Hepatocyte (in vitro differentiated cells): Measurements from ENCODE around the gene TTLL9. TPM values are rescaled to one million over a fixed set of nuclear protein-coding genes. Genes with fewer than 3 reads are reported as not detected.

ENCODE experiments used
- DNase-seq: peaks from one replicate; pipeline ENCODE4 v3.0.0-alpha.2; 2016; ENCODE audit warnings: low spot score
- H2AFZ ChIP-seq: fragments of 200-600 bp; sonication (generic); 2 replicates; pipeline ENCODE4 v1.6.0; 2016; ENCODE audit warnings: antibody characterized with exemption, mild to moderate bottlenecking
- H3K27ac ChIP-seq: fragments of 200-600 bp; sonication (generic); 2 replicates; pipeline ENCODE4 v1.5.1; 2016; ENCODE audit warnings: mild to moderate bottlenecking
- H3K27me3 ChIP-seq: fragments of 200-600 bp; sonication (generic); 2 replicates; pipeline ENCODE4 v1.6.1; 2016
- H3K36me3 ChIP-seq: fragments of 200-600 bp; sonication (generic); replicated peaks from 2 replicates; pipeline ENCODE4 v1.5.1; 2016; ENCODE audit warnings: low read depth; ENCODE audit not compliant: insufficient read depth
- H3K4me1 ChIP-seq: fragments of 200-600 bp; sonication (generic); 2 replicates; pipeline ENCODE4 v1.5.1; 2016; ENCODE audit warnings: mild to moderate bottlenecking, moderate library complexity; ENCODE audit not compliant: insufficient read depth
- H3K4me2 ChIP-seq: fragments of 200-600 bp; sonication (generic); 2 replicates; pipeline ENCODE4 v1.6.0; 2016
- H3K4me3 ChIP-seq: fragments of 200-600 bp; sonication (generic); 2 replicates; pipeline ENCODE4 v1.5.1; 2016; ENCODE audit warnings: mild to moderate bottlenecking
- H3K79me2 ChIP-seq: fragments of 200-600 bp; sonication (generic); 2 replicates; pipeline ENCODE4 v1.6.0; 2017; ENCODE audit warnings: mild to moderate bottlenecking
- H3K9me2 ChIP-seq: fragments of 200-600 bp; sonication (generic); replicated peaks from 2 replicates; pipeline ENCODE4 v1.6.0; 2017; ENCODE audit warnings: mild to moderate bottlenecking; ENCODE audit not compliant: insufficient read depth
- H3K9me3 ChIP-seq: fragments of 200-600 bp; sonication (generic); 2 replicates; pipeline ENCODE4 v1.5.1; 2016; ENCODE audit warnings: low read depth, mild to moderate bottlenecking
- H4K20me1 ChIP-seq: fragments of 200-600 bp; sonication (generic); 2 replicates; pipeline ENCODE4 v1.6.0; 2016; ENCODE audit warnings: mild to moderate bottlenecking; ENCODE audit not compliant: insufficient read depth, poor library complexity, severe bottlenecking
- EZH2 ChIP-seq: fragments of 200-600 bp; sonication (generic); IDR thresholded peaks from 2 replicates; pipeline ENCODE4 v1.6.1; 2016; ENCODE audit warnings: antibody characterized with exemption, mild to moderate bottlenecking, borderline replicate concordance
- EZH2phosphoT487 ChIP-seq: fragments of 200-600 bp; sonication (generic); IDR thresholded peaks from one replicate; pipeline ENCODE4 v1.6.1; 2018; ENCODE audit warnings: antibody characterized with exemption, mild to moderate bottlenecking, low read depth, moderate library complexity; ENCODE audit not compliant: unreplicated experiment, severe bottlenecking
- WGBS: methylation state at CpG from one replicate; pipeline ENCODE4 v1.1.6; 2016; ENCODE audit warnings: low lambda C conversion rate; ENCODE audit errors: missing lambda C conversion rate; 5-methylcytosine and 5-hydroxymethylcytosine counted together
- polyA plus RNA-seq: library from polyadenylated mRNA; unstranded; fragments of >200 nt; fragmentation: Nextera tagmentation; extraction: Ambion mirVana; gene quantifications from 2 replicates; pipeline ENCODE4 v1.2.1, GENCODE V29; 2016
- total RNA-seq: library from RNA; depleted of rRNA; stranded (reverse); fragments of >200 nt; gene quantifications from 2 replicates; pipeline ENCODE4 v1.2.3, GENCODE V29; 2014
- TF ChIP-seq, protein P1 (sequence below): fragments of 200-600 bp; sonication (generic); IDR thresholded peaks from 2 replicates; pipeline ENCODE4 v1.5.1; 2016; ENCODE audit warnings: antibody characterized with exemption, mild to moderate bottlenecking; ENCODE audit not compliant: poor library complexity

The TTLL9 gene
- total and polyA plus RNA-seq, 2 experiments from 2014 or later: 0.18 TPM; not detected in 1

DNA sequence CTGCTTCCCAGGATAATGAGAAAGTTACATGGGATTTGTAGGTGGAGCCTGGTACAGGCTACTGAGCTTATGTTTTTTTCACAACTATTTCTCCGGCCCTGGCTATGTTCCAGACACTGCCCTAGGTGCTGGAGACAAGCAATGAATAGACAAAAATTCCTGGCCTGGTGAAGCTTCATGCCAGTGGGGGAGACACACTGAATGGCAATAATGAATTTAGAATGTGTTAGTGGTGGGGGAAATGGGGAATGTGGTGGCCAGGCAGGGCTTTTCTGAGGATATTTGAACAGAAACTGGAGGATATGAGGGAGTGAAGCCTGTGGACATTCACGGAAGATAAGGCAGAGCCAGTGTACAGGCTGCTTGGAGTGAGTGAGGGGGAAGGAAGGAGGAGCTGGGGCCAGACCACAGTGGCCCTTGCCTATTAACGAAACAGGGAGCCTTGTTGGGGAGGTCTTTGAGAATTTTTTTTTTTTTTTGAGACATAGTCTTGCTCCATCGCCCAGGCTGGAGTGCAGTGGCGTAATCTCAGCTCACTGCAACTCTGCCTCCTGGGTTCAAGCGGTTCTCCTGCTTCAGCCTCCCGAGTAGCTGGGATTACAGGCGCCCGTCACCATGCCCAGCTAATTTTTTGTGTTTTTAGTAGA is 31.7 kb upstream of the TTLL9 start:
- Histone ChIP-seq H2AFZ (no peak overlapping the region), H3K36me3 (no peaks in the 10 kb centered on the region), H3K4me2 (no peak overlapping the region), H3K9me2 (no peaks in the 10 kb centered on the region), H4K20me1 (no peaks in the 10 kb centered on the region), H3K79me2 (no peaks in the 10 kb centered on the region), H3K4me1 (peaks cover 57% of the 10 kb centered on the region), H3K27me3 (no peaks in the 10 kb centered on the region), H3K9me3 (no peaks in the 10 kb centered on the region), H3K4me3 (no peak overlapping the region), H3K27ac (no peak overlapping the region)
- WGBS: 83% methylated on average over 9 of the region's 9 CpGs
- no peak for DNase-seq
- TF ChIP-seq EZH2phosphoT487 (no peak), EZH2 (no peak)
- TF ChIP-seq, protein P1, sequence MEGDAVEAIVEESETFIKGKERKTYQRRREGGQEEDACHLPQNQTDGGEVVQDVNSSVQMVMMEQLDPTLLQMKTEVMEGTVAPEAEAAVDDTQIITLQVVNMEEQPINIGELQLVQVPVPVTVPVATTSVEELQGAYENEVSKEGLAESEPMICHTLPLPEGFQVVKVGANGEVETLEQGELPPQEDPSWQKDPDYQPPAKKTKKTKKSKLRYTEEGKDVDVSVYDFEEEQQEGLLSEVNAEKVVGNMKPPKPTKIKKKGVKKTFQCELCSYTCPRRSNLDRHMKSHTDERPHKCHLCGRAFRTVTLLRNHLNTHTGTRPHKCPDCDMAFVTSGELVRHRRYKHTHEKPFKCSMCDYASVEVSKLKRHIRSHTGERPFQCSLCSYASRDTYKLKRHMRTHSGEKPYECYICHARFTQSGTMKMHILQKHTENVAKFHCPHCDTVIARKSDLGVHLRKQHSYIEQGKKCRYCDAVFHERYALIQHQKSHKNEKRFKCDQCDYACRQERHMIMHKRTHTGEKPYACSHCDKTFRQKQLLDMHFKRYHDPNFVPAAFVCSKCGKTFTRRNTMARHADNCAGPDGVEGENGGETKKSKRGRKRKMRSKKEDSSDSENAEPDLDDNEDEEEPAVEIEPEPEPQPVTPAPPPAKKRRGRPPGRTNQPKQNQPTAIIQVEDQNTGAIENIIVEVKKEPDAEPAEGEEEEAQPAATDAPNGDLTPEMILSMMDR: no peak

DNA sequence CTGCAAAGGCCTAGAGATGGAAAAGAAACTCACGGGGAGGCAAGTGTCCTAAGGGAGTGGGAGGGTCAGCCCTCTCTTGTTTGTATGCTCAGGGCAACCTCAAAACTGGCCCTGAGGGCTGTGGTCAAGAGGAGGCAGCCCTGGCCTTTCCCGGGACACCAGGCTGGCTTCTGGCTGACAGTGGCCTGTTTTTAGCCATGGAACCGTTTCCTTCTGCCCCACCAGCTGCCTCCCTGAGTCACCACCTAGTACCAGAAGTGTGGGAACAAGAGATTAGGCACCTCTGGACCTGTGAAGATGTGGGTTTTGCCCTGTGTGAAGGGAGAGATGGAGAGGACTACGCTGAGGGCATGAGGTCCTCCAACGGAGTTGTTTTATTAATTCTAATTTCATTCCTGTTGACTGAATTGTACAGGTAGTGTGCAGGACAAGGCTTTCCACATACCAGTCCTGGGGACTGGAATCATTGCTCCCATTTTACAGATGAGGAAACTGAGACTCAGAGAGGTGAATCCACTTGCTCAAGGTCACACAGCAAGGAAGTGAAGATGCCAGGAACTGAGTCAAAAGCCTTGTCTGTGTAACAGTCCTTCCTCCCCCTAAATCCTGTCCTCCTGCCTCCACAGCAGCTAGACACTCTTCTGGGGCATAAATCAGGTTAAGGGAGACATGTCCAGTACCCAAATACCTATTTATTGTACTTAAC is 30.5 kb upstream of the TTLL9 start:
- no peak overlapping the region for H3K4me3 ChIP-seq
- H3K79me2 ChIP-seq: no peaks in the 10 kb centered on the region
- no peak for DNase-seq
- no peak overlapping the region for H3K27ac ChIP-seq
- no peaks in the 10 kb centered on the region for H3K27me3 ChIP-seq
- H3K4me2 ChIP-seq: no peak overlapping the region
- no peaks in the 10 kb centered on the region for H3K9me3 ChIP-seq
- H4K20me1 ChIP-seq: no peaks in the 10 kb centered on the region
- peaks cover 54% of the 10 kb centered on the region for H3K4me1 ChIP-seq
- H2AFZ ChIP-seq: no peak overlapping the region
- no peaks in the 10 kb centered on the region for H3K9me2 ChIP-seq
- no peaks in the 10 kb centered on the region for H3K36me3 ChIP-seq
- TF ChIP-seq EZH2phosphoT487: no peak
- TF ChIP-seq, protein P1: no peak
- no peak for TF ChIP-seq EZH2
- WGBS: 81% methylated on average over 5 of the region's 5 CpGs

DNA sequence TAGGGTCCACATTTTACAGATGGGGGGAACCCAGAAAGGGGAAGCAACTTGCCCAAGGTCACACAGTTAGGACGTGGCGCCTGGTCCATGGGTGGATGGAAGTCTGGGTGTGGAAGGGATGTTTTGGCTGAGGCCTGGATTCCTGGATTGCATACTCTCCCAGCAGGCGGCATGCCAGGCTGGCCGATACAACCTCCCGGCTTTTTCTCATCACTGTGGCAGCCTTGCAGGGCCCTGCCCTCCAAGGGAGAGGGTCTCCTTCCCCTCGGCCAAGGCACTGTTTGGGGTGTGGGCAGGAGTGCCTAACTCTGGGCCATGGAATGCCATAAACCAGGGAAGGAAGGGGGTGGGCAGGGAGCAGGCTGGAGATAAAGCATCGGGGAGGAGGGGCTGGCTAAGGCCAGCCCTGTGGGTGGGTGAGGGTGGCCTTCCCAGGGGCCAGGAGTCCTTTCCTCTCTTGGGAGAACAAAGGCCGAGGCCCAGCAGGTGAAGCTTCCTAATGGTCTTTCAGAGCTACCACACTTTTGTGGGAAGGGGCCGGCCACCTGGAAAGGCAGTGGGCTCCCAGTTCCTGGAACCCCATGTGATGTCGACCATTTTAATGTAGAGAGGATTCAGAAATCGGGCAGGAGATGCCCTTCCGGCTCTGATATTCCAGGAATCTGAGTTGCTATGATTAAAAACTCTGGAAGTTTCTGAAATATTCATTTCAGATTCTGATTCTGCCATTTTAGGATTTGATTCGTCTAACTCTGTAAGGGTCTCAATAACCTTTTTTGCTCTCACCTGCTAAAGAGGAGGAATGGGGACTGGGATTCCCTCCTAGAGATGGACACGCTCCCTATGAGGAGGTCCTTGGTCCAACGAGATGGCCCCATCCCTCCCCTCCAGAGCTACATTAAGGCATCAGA is 29.3 kb upstream of the TTLL9 start:
- Histone ChIP-seq H3K4me2 (no peak overlapping the region), H2AFZ (no peak overlapping the region), H3K36me3 (no peaks in the 10 kb centered on the region), H3K9me3 (no peaks in the 10 kb centered on the region), H4K20me1 (no peaks in the 10 kb centered on the region), H3K9me2 (no peaks in the 10 kb centered on the region), H3K4me3 (no peak overlapping the region), H3K27me3 (no peaks in the 10 kb centered on the region), H3K4me1 (peaks cover 53% of the 10 kb centered on the region), H3K79me2 (no peaks in the 10 kb centered on the region), H3K27ac (peak overlapping the region; percentile 28)
- WGBS: 82% methylated on average over 15 of the region's 15 CpGs
- TF ChIP-seq, protein P1: no peak
- no peak for TF ChIP-seq EZH2phosphoT487
- no peak for TF ChIP-seq EZH2
- no peak for DNase-seq
